DND-41 (cell line): ENCODE measurements around the gene PIGBOS1.
"Not testable (repeated sequence)": the region's sequence is repeated elsewhere in the genome, so short reads cannot be mapped to it uniquely, and the experiment has no call there.

Experiments
- CTCF ChIP-seq: IDR thresholded peaks from 2 replicates; pipeline ENCODE4 v1.5.1; 2012; ENCODE audit warnings: borderline replicate concordance, low read length, moderate library complexity, mild to moderate bottlenecking; ENCODE audit not compliant: poor library complexity, severe bottlenecking; ENCODE audit errors: extremely low read depth
- EZH2 ChIP-seq: IDR thresholded peaks from 3 replicates; pipeline ENCODE4 v1.6.1; 2012; ENCODE audit warnings: borderline replicate concordance, low read depth, mild to moderate bottlenecking, moderate library complexity, low read length, inconsistent platforms; ENCODE audit not compliant: severe bottlenecking

- not testable (repeated sequence) for TF ChIP-seq CTCF, EZH2
Measured at GRCh38 chr15:55302801-55303200, 16.1 kb downstream of the PIGBOS1 start.
